Measurements from ENCODE around the gene RSPH1. TPM values are rescaled to one million over a fixed set of nuclear protein-coding genes. Genes with fewer than 3 reads are reported as not detected.

Gene RSPH1
- total RNA-seq, 1 experiment from 2014 or later: 0.31 TPM

- H3K23me2 ChIP-seq (ENCODE audit: insufficient read length, low read depth, low read length, poor library complexity, severe bottlenecking): no peaks in the 10 kb centered on the region
- no CpG with 5 or more reads among the region's 9 CpGs for WGBS (ENCODE audit: extremely low coverage, insufficient read length, low lambda C conversion rate)
- H2BK5ac ChIP-seq (ENCODE audit: insufficient read length, low read length): no peak overlapping the region
- DNase-seq: no peak
- H3K23ac ChIP-seq (ENCODE audit: insufficient read length, low read depth, low read length): no peak overlapping the region
- no peak overlapping the region for H3K4me2 ChIP-seq (ENCODE audit: insufficient read depth, insufficient read length, low read length)
- peaks cover 4% of the 10 kb centered on the region; the same call in 1 of the 2 replicates for H3K4me1 ChIP-seq (ENCODE audit: insufficient read depth, low read length)
- H3K9me3 ChIP-seq (ENCODE audit: control insufficient read depth, low read depth, low read length): no peaks in the 10 kb centered on the region
- Mint-ChIP-seq H3K27ac (peak overlapping the region in 2 of 3 experiments; percentile 76 to 94; a peak in 4 of 7 replicates), H3K9me3 (no peaks in the 10 kb centered on the region), H3K4me1 (peaks cover 53 to 56% of the 10 kb centered on the region in 2 experiments), H3K27me3 (ENCODE audit: low read depth) (no peaks in the 10 kb centered on the region), H3K4me3 (peak overlapping the region in 1 of 2 experiments; percentile 55; a peak in 2 of 5 replicates), H3K36me3 (ENCODE audit: insufficient read depth in 1 of 3, low read depth in 3 of 3) (peaks cover 13 to 66% (median 40%) of the 10 kb centered on the region in 3 experiments; a peak in 6 of 7 replicates)
- H3K14ac ChIP-seq (ENCODE audit: insufficient read depth, low read length): no peak overlapping the region
- no peak overlapping the region for H2BK120ac ChIP-seq (ENCODE audit: low read depth, low read length, poor library complexity, severe bottlenecking)
- no peak overlapping the region for H3T11ph ChIP-seq (ENCODE audit: low read length)
- no peak overlapping the region for H2BK15ac ChIP-seq (ENCODE audit: low read depth, low read length)
- peak overlapping the region; percentile 33 for H3K18ac ChIP-seq (ENCODE audit: insufficient read length, low read depth, low read length)
- no peak overlapping the region for H2BK12ac ChIP-seq (ENCODE audit: insufficient read length, low read depth, low read length)
- no peak overlapping the region for H2AFZ ChIP-seq (ENCODE audit: low read length)
- H3K79me1 ChIP-seq (ENCODE audit: insufficient read depth, low read depth, low read length, poor library complexity, severe bottlenecking): no peaks in the 10 kb centered on the region
- no peak overlapping the region for H3K4ac ChIP-seq (ENCODE audit: low read depth, low read length)
- peak overlapping the region; percentile 94 for H2BK20ac ChIP-seq (ENCODE audit: low read depth, low read length, poor library complexity, severe bottlenecking)
- no peaks in the 10 kb centered on the region for H3K27me3 ChIP-seq (ENCODE audit: insufficient read depth, low read length)
- H4K20me1 ChIP-seq (ENCODE audit: control insufficient read depth, insufficient read depth, insufficient read length): no peaks in the 10 kb centered on the region
- no peak overlapping the region for H4K91ac ChIP-seq (ENCODE audit: insufficient read length, low read depth, low read length)
- no peak overlapping the region for H4K8ac ChIP-seq (replicated peaks; ENCODE audit: insufficient read length, low read depth, low read length)
- H3K56ac ChIP-seq (ENCODE audit: insufficient read length, low read depth, low read length): no peak overlapping the region
- H3K79me2 ChIP-seq (ENCODE audit: insufficient read depth, low read length): no peaks in the 10 kb centered on the region
- no peak for TF ChIP-seq CTCF (conservative IDR thresholded peaks at IDR 0.05)
- no peak overlapping the region for H2AK5ac ChIP-seq (ENCODE audit: insufficient read length, low read length)
- H3K9ac ChIP-seq (ENCODE audit: extremely low read depth, insufficient read length, low read length): no peak overlapping the region
- H3K27ac ChIP-seq (ENCODE audit: insufficient read length, low read depth, low read length): no peak overlapping the region
- no peak overlapping the region for H4K5ac ChIP-seq (ENCODE audit: insufficient read length, low read depth, low read length)
These were observed 27.9 kb upstream of the RSPH1 start for GRCh38 chr21:42523941-42524340.

Data from H9 (cell line).